PFSK-1 (cell line): ENCODE results near the gene TNS1.

Source experiments
- FOXP2 ChIP-seq: optimal IDR thresholded peaks from 2 replicates; pipeline ENCODE3; 2011; ENCODE audit warnings: borderline replicate concordance, control low read depth, inconsistent platforms; ENCODE audit not compliant: insufficient read depth; ENCODE audit errors: extremely low read length, extremely low read depth
- POLR2AphosphoS5 ChIP-seq: IDR thresholded peaks from 2 replicates; pipeline ENCODE4 v1.6.1; 2012; ENCODE audit warnings: low read depth, mild to moderate bottlenecking, control low read depth, low read length, moderate library complexity
- REST ChIP-seq, 2 experiments: IDR thresholded peaks; 2 replicates each; pipeline versions ENCODE4 v1.6.1 to v1.8.0; 2011 to 2012; ENCODE audit warnings: low read depth in 2 of 2, low read length in 2 of 2, control low read depth in 1 of 2, inconsistent platforms in 1 of 2, mild to moderate bottlenecking in 1 of 2, moderate library complexity in 1 of 2; ENCODE audit not compliant: insufficient read depth in 1 of 2
- SIN3A ChIP-seq: IDR thresholded peaks from 2 replicates; pipeline ENCODE4 v1.6.1; 2012; ENCODE audit warnings: mild to moderate bottlenecking, low read length, moderate library complexity, borderline replicate concordance; ENCODE audit not compliant: insufficient read depth
- TAF1 ChIP-seq: IDR thresholded peaks from 2 replicates; pipeline ENCODE4 v1.6.1; 2012; ENCODE audit warnings: low read length, control low read depth, borderline replicate concordance; ENCODE audit not compliant: insufficient read depth

The TNS1 gene

GRCh38 chr2:218005486-218005885, 2.7 kb upstream of the TNS1 start:
- TF ChIP-seq POLR2AphosphoS5 (no peak), REST (IDR thresholded peaks at IDR 0.05; ENCODE audit: insufficient read depth in 1 of 2, low read depth in 2 of 2, low read length in 2 of 2) (no peak), SIN3A (no peak), TAF1 (no peak), FOXP2 (no peak)

GRCh38 chr2:218005028-218005427, 2.2 kb upstream of the TNS1 start:
- TF ChIP-seq FOXP2 (no peak), REST (IDR thresholded peaks at IDR 0.05; ENCODE audit: insufficient read depth in 1 of 2, low read depth in 2 of 2, low read length in 2 of 2) (no peak), TAF1 (no peak), SIN3A (no peak), POLR2AphosphoS5 (no peak)

GRCh38 chr2:218003981-218004419, 1.2 kb upstream of the TNS1 start:
- peak; percentile 34 to 54; a peak in 2 of 4 replicates for TF ChIP-seq REST (IDR thresholded peaks at IDR 0.05; ENCODE audit: insufficient read depth in 1 of 2, low read depth in 2 of 2, low read length in 2 of 2)
- TF ChIP-seq SIN3A, result no peak
- no peak for TF ChIP-seq FOXP2

- no peak for TF ChIP-seq POLR2AphosphoS5
- TF ChIP-seq TAF1, result no peak
- no peak for TF ChIP-seq SIN3A
- no peak for TF ChIP-seq FOXP2
- TF ChIP-seq REST (IDR thresholded peaks at IDR 0.05; ENCODE audit: insufficient read depth in 1 of 2, low read depth in 2 of 2, low read length in 2 of 2), result no peak
These were observed 618 bp upstream of the TNS1 start for GRCh38 chr2:218003281-218003944.
